Natural killer cell (primary cell): ENCODE data around the gene IL17RE. TPM values are rescaled to one million over a fixed set of nuclear protein-coding genes. Genes with fewer than 3 reads are reported as not detected.
"Not testable (repeated sequence)": the region's sequence is repeated elsewhere in the genome, so short reads cannot be mapped to it uniquely, and the experiment has no call there.

Experiments used
- ATAC-seq, 3 donors: fragments of 150-1000 bp in 2 of 3; fragments of 200-7000 bp in 1 of 3; cut with Tn5 transposase; 1 replicate in 1 of 3; 2 replicates in 2 of 3; pipeline ENCODE4 v1.10.0; 2021; ENCODE audit warnings: mild to moderate bottlenecking in 2 of 3, moderate library complexity in 2 of 3
- DNase-seq, 2 donors: peaks; one replicate each; pipeline versions ENCODE4 v3.0.0 to v3.0.0-alpha.2; 2013 to 2021; ENCODE audit warnings: mixed read lengths in 1 of 2
- H3K27ac ChIP-seq: one replicate; pipeline ENCODE4 v1.5.1; 2013; ENCODE audit warnings: mild to moderate bottlenecking, low read length
- H3K27me3 ChIP-seq: one replicate; pipeline ENCODE4 v1.6.1; 2013; ENCODE audit warnings: low read length; ENCODE audit not compliant: control insufficient read depth, insufficient read depth
- H3K36me3 ChIP-seq: one replicate; pipeline ENCODE4 v1.6.1; 2013; ENCODE audit warnings: low read length; ENCODE audit not compliant: control insufficient read depth, insufficient read depth
- H3K4me1 ChIP-seq: one replicate; pipeline ENCODE4 v1.6.1; 2013; ENCODE audit warnings: low read length; ENCODE audit not compliant: control insufficient read depth, insufficient read depth
- H3K4me3 ChIP-seq: one replicate; pipeline ENCODE4 v1.5.1; 2013; ENCODE audit warnings: low read length
- H3K9me3 ChIP-seq: one replicate; pipeline ENCODE4 v1.6.1; 2013; ENCODE audit warnings: low read length; ENCODE audit not compliant: control insufficient read depth, insufficient read depth
- H3K27ac Mint-ChIP-seq, 2 donors: one replicate each; pipeline ENCODE4 v1.8.0; 2022; ENCODE audit warnings: mild to moderate bottlenecking in 2 of 2, mixed read lengths in 2 of 2, moderate library complexity in 1 of 2
- H3K27me3 Mint-ChIP-seq, 2 donors: one replicate each; pipeline ENCODE4 v1.8.0; 2022; ENCODE audit warnings: low read depth in 2 of 2, mixed read lengths in 2 of 2
- H3K36me3 Mint-ChIP-seq: one replicate; pipeline ENCODE4 v1.8.0; 2022; ENCODE audit warnings: mixed read lengths
- H3K4me1 Mint-ChIP-seq, 2 donors: one replicate each; pipeline ENCODE4 v1.8.0; 2022; ENCODE audit warnings: mixed read lengths in 2 of 2
- H3K4me3 Mint-ChIP-seq: one replicate; pipeline ENCODE4 v1.8.0; 2022; ENCODE audit warnings: mild to moderate bottlenecking, moderate library complexity, mixed read lengths
- H3K9me3 Mint-ChIP-seq, 2 donors: one replicate each; pipeline ENCODE4 v1.8.0; 2022; ENCODE audit warnings: mixed read lengths in 2 of 2
- WGBS: methylation state at CpG from one replicate; pipeline ENCODE4 v1.1.7; 2013; ENCODE audit warnings: missing lambda C conversion rate; ENCODE audit not compliant: insufficient coverage; 5-methylcytosine and 5-hydroxymethylcytosine counted together
- intact Hi-C: fragments of 100-400 bp; cut with micrococcal nuclease; formaldehyde crosslinking; loops from one replicate; pipeline ENCODE4 v1.14.2; 2022
- total RNA-seq, 4 donors: library from RNA; stranded (reverse); fragments of 120-200 nt in 1 of 4; gene quantifications; one replicate each; pipeline versions ENCODE4 v1.2.3 to v1.2.4, GENCODE V29; 2013 to 2022
- TF ChIP-seq, protein P1 (sequence below): fragments of 200-600 bp; IDR thresholded peaks from one replicate; pipeline ENCODE4 v1.8.0; 2022; ENCODE audit warnings: antibody characterized with exemption

Gene IL17RE
- total RNA-seq, 3 donors from 2014 or later (not counting 1 experiment from before 2014, with no cell fraction given): 0.28 to 2.5 (median 1.5) TPM

DNA sequence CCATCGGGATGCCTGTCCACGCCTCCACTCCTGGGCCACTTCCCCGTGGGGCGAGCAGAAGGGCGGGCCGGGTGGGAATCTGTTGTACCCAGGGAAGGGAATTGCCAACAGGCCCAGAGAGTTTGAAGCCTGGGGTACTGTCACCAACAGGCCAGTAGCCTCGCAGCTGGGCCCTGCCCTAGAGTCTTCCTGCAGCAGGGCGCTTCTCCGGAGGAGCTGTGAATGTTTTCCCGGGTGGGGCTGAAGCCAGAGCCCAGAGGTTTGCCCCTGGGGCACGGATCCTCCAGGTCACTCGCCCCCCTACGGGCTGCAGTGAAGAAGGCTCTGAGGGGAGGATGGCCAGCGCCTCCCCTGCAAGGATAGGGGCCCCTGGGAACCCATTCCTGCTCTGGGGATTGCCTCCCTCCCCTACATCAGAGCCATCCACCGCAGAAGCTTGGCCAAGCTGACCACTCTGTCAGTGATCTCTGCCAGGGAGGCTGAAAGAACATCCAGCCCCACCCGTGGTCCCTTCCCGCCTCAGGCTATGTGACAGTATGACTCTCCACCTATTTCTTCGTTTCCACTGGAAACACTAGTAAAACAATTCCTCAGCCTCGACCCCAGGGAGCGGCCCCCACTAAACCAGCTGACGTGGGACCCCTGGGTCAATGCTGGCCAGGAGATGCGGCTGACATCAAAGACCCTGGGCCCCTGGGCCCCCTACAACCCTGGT lies 39.4 kb upstream of the IL17RE start:
- no peaks in the 10 kb centered on the region for H3K36me3 Mint-ChIP-seq
- intact Hi-C loops: no loop called here
- DNase-seq (no peak), ATAC-seq (no peak)
- Histone ChIP-seq H3K36me3 (no peaks in the 10 kb centered on the region), H3K27me3 (no peaks in the 10 kb centered on the region), H3K27ac (peak overlapping the region; percentile 88), H3K4me3 (no peak overlapping the region), H3K4me1 (peaks cover 46% of the 10 kb centered on the region), H3K9me3 (no peaks in the 10 kb centered on the region)
- WGBS: 83% methylated on average over 22 of the region's 22 CpGs
- peaks cover 27 to 35% of the 10 kb centered on the region in 2 donors for H3K4me1 Mint-ChIP-seq
- no peaks in the 10 kb centered on the region for H3K9me3 Mint-ChIP-seq
- H3K27me3 Mint-ChIP-seq: no peaks in the 10 kb centered on the region
- H3K27ac Mint-ChIP-seq: no peak overlapping the region
- peak overlapping the region; percentile 28 for H3K4me3 Mint-ChIP-seq
- TF ChIP-seq, protein P1, sequence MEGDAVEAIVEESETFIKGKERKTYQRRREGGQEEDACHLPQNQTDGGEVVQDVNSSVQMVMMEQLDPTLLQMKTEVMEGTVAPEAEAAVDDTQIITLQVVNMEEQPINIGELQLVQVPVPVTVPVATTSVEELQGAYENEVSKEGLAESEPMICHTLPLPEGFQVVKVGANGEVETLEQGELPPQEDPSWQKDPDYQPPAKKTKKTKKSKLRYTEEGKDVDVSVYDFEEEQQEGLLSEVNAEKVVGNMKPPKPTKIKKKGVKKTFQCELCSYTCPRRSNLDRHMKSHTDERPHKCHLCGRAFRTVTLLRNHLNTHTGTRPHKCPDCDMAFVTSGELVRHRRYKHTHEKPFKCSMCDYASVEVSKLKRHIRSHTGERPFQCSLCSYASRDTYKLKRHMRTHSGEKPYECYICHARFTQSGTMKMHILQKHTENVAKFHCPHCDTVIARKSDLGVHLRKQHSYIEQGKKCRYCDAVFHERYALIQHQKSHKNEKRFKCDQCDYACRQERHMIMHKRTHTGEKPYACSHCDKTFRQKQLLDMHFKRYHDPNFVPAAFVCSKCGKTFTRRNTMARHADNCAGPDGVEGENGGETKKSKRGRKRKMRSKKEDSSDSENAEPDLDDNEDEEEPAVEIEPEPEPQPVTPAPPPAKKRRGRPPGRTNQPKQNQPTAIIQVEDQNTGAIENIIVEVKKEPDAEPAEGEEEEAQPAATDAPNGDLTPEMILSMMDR: no peak

DNA sequence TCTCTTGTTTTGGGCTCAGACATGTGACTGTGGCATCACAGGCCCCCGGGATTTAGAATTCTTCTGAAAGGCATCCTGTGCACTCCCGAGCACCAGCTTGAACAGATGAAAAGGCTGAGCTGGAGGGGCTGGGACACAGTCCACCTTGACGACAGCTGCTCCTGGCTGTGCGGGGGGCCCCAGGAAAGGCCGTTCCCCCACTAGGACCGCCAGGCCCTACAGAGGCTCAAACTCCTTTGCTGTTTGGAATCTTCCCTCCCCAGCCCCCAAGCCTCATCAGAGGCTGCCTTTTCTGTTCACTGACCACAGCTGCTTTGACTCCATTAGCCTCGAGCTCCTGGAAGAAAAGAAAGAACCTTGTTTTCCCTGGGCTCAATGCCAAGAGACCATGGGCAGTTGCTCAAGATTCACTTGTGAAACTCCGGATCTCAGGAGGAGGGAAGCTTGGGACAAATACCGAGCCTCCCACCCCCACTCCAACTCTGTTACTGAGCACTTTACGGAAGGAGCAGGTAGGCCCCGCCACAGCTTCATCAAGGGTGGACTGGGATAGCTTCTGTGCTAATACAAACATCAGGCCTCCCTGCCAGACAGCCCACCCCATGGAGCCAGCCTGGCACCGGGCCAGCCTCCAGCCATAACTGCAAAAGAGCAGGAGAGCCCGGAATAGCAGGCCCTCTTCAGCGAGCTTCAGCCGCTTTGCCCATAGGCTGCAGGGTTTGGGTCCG lies 38.3 kb upstream of the IL17RE start:
- no peak overlapping the region for H3K27ac ChIP-seq
- H3K4me1 Mint-ChIP-seq: peaks cover 16 to 23% of the 10 kb centered on the region in 2 donors
- no peaks in the 10 kb centered on the region for H3K27me3 ChIP-seq
- 91% methylated on average over 16 of the region's 16 CpGs for WGBS
- no peak overlapping the region for H3K4me3 ChIP-seq
- H3K9me3 Mint-ChIP-seq: no peaks in the 10 kb centered on the region
- H3K36me3 Mint-ChIP-seq: no peaks in the 10 kb centered on the region
- peaks cover 40% of the 10 kb centered on the region for H3K4me1 ChIP-seq
- no peaks in the 10 kb centered on the region for H3K9me3 ChIP-seq
- intact Hi-C loops: no loop called here
- ATAC-seq (no peak), DNase-seq (no peak)
- no peak overlapping the region for H3K27ac Mint-ChIP-seq
- TF ChIP-seq, protein P1: no peak
- H3K36me3 ChIP-seq: no peaks in the 10 kb centered on the region
- no peaks in the 10 kb centered on the region for H3K27me3 Mint-ChIP-seq
- no peak overlapping the region for H3K4me3 Mint-ChIP-seq

DNA sequence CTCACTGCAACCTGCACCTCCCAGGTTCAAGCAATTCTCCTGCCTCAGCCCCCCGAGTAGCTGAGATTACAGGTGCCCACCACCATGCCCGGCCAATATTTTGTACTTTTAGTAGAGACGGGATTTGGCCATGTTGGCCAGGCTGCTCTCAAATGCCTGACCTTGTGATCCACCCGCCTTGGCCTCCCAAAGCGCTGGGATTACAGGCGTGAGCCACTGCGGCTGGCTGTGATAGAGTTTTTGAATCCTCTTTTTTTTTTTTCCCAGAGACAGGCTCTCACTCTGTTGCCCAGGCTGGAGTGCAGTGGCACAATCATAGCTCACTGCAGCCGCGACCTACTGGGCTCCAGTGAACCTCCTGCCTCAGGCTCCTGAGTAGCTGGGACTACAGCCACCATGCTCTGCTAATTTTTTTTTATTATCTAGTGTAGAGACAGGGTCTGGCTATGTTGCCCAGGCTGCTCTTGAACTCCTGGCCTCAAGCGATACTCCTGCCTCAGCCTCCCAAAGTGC lies 37.5 kb upstream of the IL17RE start:
- H3K36me3 Mint-ChIP-seq, H3K4me3 Mint-ChIP-seq, H3K27me3 Mint-ChIP-seq, ATAC-seq, intact Hi-C loops, H3K36me3 ChIP-seq, DNase-seq, H3K4me3 ChIP-seq, H3K27ac Mint-ChIP-seq, H3K9me3 ChIP-seq, H3K9me3 Mint-ChIP-seq, H3K27ac ChIP-seq, H3K27me3 ChIP-seq: not testable (repeated sequence)
- peaks cover 12 to 19% of the 10 kb centered on the region in 2 donors for H3K4me1 Mint-ChIP-seq
- H3K4me1 ChIP-seq: peaks cover 32% of the 10 kb centered on the region
- 97% methylated on average over 8 of the region's 10 CpGs for WGBS

DNA sequence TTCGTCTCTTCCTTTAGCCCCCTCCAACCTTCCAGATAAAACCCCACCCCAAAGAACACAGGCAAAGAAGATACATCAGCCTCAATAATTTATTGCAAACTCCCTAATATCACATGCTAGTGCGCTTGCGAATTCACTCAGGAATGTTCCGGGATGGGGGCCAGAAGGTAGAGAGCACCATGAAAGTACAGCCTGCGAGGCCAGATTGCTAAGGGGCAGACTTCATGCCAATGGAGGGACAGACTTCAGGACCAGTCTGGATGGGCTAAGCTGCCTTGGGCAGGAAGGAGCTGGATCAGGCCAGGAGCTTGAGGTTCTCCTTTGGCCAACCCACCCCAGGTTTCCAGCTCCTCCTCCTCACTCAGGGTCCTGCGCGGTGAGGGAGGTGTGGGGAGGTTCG lies 36.0 kb upstream of the IL17RE start:
- Histone ChIP-seq H3K36me3 (no peaks in the 10 kb centered on the region), H3K4me3 (no peak overlapping the region), H3K9me3 (no peaks in the 10 kb centered on the region), H3K27ac (no peak overlapping the region), H3K4me1 (peaks cover 18% of the 10 kb centered on the region), H3K27me3 (no peaks in the 10 kb centered on the region)
- intact Hi-C loops: no loop called here
- Mint-ChIP-seq H3K27ac (no peak overlapping the region), H3K4me3 (no peak overlapping the region), H3K36me3 (no peaks in the 10 kb centered on the region), H3K4me1 (peaks cover 8 to 9% of the 10 kb centered on the region in 2 donors), H3K27me3 (no peaks in the 10 kb centered on the region), H3K9me3 (no peaks in the 10 kb centered on the region)
- WGBS: 95% methylated on average over 8 of the region's 8 CpGs
- no peak for ATAC-seq
- TF ChIP-seq, protein P1: no peak
- DNase-seq: no peak
